HepG2 (cell line): ENCODE data around the gene KCTD13. TPM values are rescaled to one million over a fixed set of nuclear protein-coding genes. Genes with fewer than 3 reads are reported as not detected.

ENCODE experiments used
- CEBPB ChIP-seq: IDR thresholded peaks from 2 replicates; pipeline ENCODE4 v1.6.1; 2011; ENCODE audit warnings: low read depth, low read length, improper control_type of control experiment, borderline replicate concordance
- GATAD2A ChIP-seq: IDR thresholded peaks from 2 replicates; pipeline ENCODE4 v1.6.1; 2016
- JUN ChIP-seq: sonication (generic); formaldehyde crosslinking; IDR thresholded peaks from 2 replicates; pipeline ENCODE4 v1.4.0; 2020; ENCODE audit warnings: mild to moderate bottlenecking, missing genetic modification reagents
- KLF11 ChIP-seq: IDR thresholded peaks from 2 replicates; pipeline ENCODE4 v1.6.1; 2016; ENCODE audit warnings: missing compliant biosample characterization
- KLF16 ChIP-seq, 2 experiments: sonication (generic) in 1 of 2; formaldehyde crosslinking in 1 of 2; IDR thresholded peaks; 2 replicates each; pipeline versions ENCODE4 v1.6.1 to v1.8.0; 2016 to 2023; ENCODE audit warnings: missing genetic modification reagents in 2 of 2, missing compliant biosample characterization in 1 of 2
- KMT2A ChIP-seq: sonication (generic); formaldehyde crosslinking; IDR thresholded peaks from 2 replicates; pipeline ENCODE4 v1.4.0; 2020; ENCODE audit warnings: missing genetic modification reagents
- NFYC ChIP-seq: IDR thresholded peaks from 2 replicates; pipeline ENCODE4 v1.6.1; 2016; ENCODE audit warnings: missing genetic modification reagents, missing compliant biosample characterization
- RBAK ChIP-seq: sonication (generic); formaldehyde crosslinking; IDR thresholded peaks from 2 replicates; pipeline ENCODE4 v1.5.1; 2020; ENCODE audit warnings: mild to moderate bottlenecking, missing genetic modification reagents
- RBM39 ChIP-seq: fragments of 200-400 bp; formaldehyde crosslinking; IDR thresholded peaks from one replicate; pipeline ENCODE4 v1.6.1; 2018; ENCODE audit warnings: antibody characterized with exemption, mild to moderate bottlenecking, low read depth, low read length; ENCODE audit not compliant: poor library complexity, severe bottlenecking
- SAP130 ChIP-seq: IDR thresholded peaks from 2 replicates; pipeline ENCODE4 v1.6.1; 2016; ENCODE audit warnings: low read depth
- SKI ChIP-seq: fragments of 450-650 bp; IDR thresholded peaks from one replicate; pipeline ENCODE4 v1.6.1; 2018; ENCODE audit warnings: mild to moderate bottlenecking; ENCODE audit not compliant: partially characterized antibody
- ZBTB3 ChIP-seq: sonication (generic); formaldehyde crosslinking; IDR thresholded peaks from 2 replicates; pipeline ENCODE4 v1.4.0; 2020; ENCODE audit warnings: low read depth, mild to moderate bottlenecking, moderate library complexity, missing genetic modification reagents, borderline replicate concordance
- ZNF138 ChIP-seq: sonication (generic); formaldehyde crosslinking; IDR thresholded peaks from 2 replicates; pipeline ENCODE4 v1.5.0; 2020; ENCODE audit warnings: mild to moderate bottlenecking, low read depth, missing genetic modification reagents
- ZNF644 ChIP-seq: IDR thresholded peaks from 2 replicates; pipeline ENCODE4 v1.6.1; 2016; ENCODE audit warnings: low read depth
- ZNF768 ChIP-seq: sonication (generic); formaldehyde crosslinking; IDR thresholded peaks from 2 replicates; pipeline ENCODE4 v1.4.0; 2020; ENCODE audit warnings: missing genetic modification reagents
- polyA plus RNA-seq, 8 experiments: library from polyadenylated mRNA; depleted of rRNA in 3 of 8; stranded (reverse) in 7 of 8; unstranded in 1 of 8; fragments of >200 nt; fragmentation: Illumina TruSeq in 4 of 8; extraction: Trizol in 4 of 8; gene quantifications; 2 replicates each; pipeline versions ENCODE4 v1.2.1 to v1.2.3, GENCODE V29; 2011 to 2016; ENCODE audit warnings: low read depth in 4 of 8, missing spikeins in 1 of 8, mixed read lengths in 1 of 8; ENCODE audit not compliant: insufficient read depth in 1 of 8
- total RNA-seq, 5 experiments: library from RNA; depleted of rRNA; stranded (reverse); fragments of >200 nt; fragmentation: Illumina TruSeq; extraction: Trizol; gene quantifications; 2 replicates each; pipeline ENCODE4 v1.2.3, GENCODE V29; 2016; ENCODE audit warnings: low read depth in 1 of 5
- TF ChIP-seq, protein P1 (sequence below): sonication (generic); formaldehyde crosslinking; IDR thresholded peaks from 2 replicates; pipeline ENCODE4 v1.4.0; 2020; ENCODE audit warnings: missing genetic modification reagents, borderline replicate concordance
- TF ChIP-seq, protein P2 (sequence below): sonication (generic); formaldehyde crosslinking; conservative IDR thresholded peaks from 2 replicates; pipeline ENCODE4 v1.4.0; 2020; ENCODE audit warnings: missing genetic modification reagents
- TF ChIP-seq, protein P3 (sequence below): sonication (generic); IDR thresholded peaks from 2 replicates; pipeline ENCODE4 v1.6.1; 2016; ENCODE audit warnings: low read depth, borderline replicate concordance
- TF ChIP-seq, protein P4 (sequence below): sonication (generic); formaldehyde crosslinking; IDR thresholded peaks from 2 replicates; pipeline ENCODE4; 2020; ENCODE audit warnings: missing genetic modification reagents, mild to moderate bottlenecking, borderline replicate concordance

Gene KCTD13
- total and polyA plus RNA-seq, 2 of the 13 experiments (the other 11 are each of a cell fraction or from before 2014, with no cell fraction given), result 6.3 to 14.7 TPM

DNA sequence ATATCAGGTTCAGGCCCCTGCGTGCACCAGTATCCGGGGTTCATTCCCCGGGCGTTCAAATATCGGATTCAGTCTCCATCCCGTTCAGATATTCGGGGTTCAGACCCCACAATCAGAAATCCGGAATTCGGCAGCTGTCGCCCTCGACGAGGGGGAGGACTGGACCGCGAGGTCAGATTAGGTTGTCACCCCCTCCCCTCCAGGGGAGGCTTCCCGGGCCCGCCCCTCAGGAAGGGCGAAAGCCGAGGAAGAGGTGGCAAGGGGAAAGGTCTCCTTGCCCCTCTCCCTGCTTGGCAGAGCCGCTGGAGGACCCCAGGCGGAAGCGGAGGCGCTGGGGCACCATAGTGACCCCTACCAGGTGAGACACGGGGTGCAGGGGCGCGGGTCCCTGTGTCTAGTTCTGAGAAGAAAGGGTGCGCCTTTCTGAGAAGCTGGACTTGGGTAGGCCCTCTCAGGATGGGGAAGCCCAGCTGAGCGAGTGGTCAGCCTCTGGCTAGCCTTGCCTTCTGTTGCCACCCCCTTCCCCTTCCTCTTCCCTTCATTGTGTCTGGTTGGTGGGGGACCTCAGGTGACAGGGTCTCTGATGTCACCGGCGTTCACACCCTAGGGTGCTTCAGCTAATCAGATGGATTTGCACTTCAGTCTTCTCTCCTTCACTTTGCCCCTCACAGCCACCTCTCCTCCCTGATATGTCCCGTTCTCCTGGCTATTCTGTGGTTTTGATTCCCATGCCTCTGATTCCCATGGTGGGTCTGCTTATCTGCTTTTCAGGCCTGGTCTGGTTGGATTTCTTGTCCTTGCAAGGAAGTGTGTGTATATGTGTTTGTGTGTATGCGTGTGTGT is 48.5 kb upstream of the KCTD13 start (continued):
- TF ChIP-seq, protein P1, sequence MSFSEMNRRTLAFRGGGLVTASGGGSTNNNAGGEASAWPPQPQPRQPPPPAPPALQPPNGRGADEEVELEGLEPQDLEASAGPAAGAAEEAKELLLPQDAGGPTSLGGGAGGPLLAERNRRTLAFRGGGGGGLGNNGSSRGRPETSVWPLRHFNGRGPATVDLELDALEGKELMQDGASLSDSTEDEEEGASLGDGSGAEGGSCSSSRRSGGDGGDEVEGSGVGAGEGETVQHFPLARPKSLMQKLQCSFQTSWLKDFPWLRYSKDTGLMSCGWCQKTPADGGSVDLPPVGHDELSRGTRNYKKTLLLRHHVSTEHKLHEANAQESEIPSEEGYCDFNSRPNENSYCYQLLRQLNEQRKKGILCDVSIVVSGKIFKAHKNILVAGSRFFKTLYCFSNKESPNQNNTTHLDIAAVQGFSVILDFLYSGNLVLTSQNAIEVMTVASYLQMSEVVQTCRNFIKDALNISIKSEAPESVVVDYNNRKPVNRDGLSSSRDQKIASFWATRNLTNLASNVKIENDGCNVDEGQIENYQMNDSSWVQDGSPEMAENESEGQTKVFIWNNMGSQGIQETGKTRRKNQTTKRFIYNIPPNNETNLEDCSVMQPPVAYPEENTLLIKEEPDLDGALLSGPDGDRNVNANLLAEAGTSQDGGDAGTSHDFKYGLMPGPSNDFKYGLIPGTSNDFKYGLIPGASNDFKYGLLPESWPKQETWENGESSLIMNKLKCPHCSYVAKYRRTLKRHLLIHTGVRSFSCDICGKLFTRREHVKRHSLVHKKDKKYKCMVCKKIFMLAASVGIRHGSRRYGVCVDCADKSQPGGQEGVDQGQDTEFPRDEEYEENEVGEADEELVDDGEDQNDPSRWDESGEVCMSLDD (CRISPR knock-in tag), result no peak
- TF ChIP-seq RBAK, result no peak
- TF ChIP-seq SKI, result no peak
- TF ChIP-seq GATAD2A (CRISPR knock-in tag), result no peak
- TF ChIP-seq, protein P2, sequence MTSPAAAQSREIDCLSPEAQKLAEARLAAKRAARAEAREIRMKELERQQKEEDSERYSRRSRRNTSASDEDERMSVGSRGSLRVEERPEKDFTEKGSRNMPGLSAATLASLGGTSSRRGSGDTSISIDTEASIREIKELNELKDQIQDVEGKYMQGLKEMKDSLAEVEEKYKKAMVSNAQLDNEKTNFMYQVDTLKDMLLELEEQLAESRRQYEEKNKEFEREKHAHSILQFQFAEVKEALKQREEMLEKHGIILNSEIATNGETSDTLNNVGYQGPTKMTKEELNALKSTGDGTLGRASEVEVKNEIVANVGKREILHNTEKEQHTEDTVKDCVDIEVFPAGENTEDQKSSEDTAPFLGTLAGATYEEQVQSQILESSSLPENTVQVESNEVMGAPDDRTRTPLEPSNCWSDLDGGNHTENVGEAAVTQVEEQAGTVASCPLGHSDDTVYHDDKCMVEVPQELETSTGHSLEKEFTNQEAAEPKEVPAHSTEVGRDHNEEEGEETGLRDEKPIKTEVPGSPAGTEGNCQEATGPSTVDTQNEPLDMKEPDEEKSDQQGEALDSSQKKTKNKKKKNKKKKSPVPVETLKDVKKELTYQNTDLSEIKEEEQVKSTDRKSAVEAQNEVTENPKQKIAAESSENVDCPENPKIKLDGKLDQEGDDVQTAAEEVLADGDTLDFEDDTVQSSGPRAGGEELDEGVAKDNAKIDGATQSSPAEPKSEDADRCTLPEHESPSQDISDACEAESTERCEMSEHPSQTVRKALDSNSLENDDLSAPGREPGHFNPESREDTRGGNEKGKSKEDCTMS (CRISPR knock-in tag), result no peak
- TF ChIP-seq, protein P3, sequence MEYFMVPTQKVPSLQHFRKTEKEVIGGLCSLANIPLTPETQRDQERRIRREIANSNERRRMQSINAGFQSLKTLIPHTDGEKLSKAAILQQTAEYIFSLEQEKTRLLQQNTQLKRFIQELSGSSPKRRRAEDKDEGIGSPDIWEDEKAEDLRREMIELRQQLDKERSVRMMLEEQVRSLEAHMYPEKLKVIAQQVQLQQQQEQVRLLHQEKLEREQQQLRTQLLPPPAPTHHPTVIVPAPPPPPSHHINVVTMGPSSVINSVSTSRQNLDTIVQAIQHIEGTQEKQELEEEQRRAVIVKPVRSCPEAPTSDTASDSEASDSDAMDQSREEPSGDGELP, result peak; percentile 29; the same call in 1 of the 2 replicates
- TF ChIP-seq KLF16 (CRISPR knock-in tag; IDR thresholded peaks at IDR 0.05), result 0 out of 4 replicates have a peak, but pooled peaks of 1 of the 2 experiments have one; percentile 26
- TF ChIP-seq ZNF644 (CRISPR knock-in tag), result no peak
- TF ChIP-seq, protein P4, sequence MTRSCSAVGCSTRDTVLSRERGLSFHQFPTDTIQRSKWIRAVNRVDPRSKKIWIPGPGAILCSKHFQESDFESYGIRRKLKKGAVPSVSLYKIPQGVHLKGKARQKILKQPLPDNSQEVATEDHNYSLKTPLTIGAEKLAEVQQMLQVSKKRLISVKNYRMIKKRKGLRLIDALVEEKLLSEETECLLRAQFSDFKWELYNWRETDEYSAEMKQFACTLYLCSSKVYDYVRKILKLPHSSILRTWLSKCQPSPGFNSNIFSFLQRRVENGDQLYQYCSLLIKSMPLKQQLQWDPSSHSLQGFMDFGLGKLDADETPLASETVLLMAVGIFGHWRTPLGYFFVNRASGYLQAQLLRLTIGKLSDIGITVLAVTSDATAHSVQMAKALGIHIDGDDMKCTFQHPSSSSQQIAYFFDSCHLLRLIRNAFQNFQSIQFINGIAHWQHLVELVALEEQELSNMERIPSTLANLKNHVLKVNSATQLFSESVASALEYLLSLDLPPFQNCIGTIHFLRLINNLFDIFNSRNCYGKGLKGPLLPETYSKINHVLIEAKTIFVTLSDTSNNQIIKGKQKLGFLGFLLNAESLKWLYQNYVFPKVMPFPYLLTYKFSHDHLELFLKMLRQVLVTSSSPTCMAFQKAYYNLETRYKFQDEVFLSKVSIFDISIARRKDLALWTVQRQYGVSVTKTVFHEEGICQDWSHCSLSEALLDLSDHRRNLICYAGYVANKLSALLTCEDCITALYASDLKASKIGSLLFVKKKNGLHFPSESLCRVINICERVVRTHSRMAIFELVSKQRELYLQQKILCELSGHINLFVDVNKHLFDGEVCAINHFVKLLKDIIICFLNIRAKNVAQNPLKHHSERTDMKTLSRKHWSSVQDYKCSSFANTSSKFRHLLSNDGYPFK (CRISPR knock-in tag), result no peak
- no peak for TF ChIP-seq ZBTB3
- no peak for TF ChIP-seq CEBPB
- TF ChIP-seq JUN (CRISPR knock-in tag), result peak; percentile 44; the same call in 1 of the 2 replicates
- 0 out of 2 replicates have a peak, but pooled peaks have one; percentile 42 for TF ChIP-seq ZNF768 (CRISPR knock-in tag)
- peak; percentile 2 for TF ChIP-seq RBM39
- 0 out of 2 replicates have a peak, but pooled peaks have one; percentile 4 for TF ChIP-seq ZNF138 (CRISPR knock-in tag)
- TF ChIP-seq SAP130 (CRISPR knock-in tag), result no peak
- TF ChIP-seq NFYC (CRISPR knock-in tag), result no peak
- no peak for TF ChIP-seq KLF11
- no peak; the same call in 1 of the 2 replicates for TF ChIP-seq KMT2A (CRISPR knock-in tag)
